Neural cell (in vitro differentiated cells): ENCODE results near the gene SETBP1.

Source experiments
- CTCF ChIP-seq: fragments of 450-650 bp; IDR thresholded peaks from 2 replicates; pipeline ENCODE4 v1.5.1; 2014; ENCODE audit warnings: antibody characterized with exemption, mild to moderate bottlenecking, moderate library complexity; ENCODE audit not compliant: poor library complexity, severe bottlenecking
- EP300 ChIP-seq: fragments of 450-650 bp; conservative IDR thresholded peaks from 2 replicates; pipeline ENCODE4 v1.6.1; 2014; ENCODE audit warnings: antibody characterized with exemption, mild to moderate bottlenecking, moderate library complexity; ENCODE audit not compliant: poor library complexity, severe bottlenecking
- EZH2 ChIP-seq: fragments of 200-600, 300-800 bp; shearing (Covaris generic), sonication (generic); IDR thresholded peaks from 2 replicates; pipeline ENCODE4 v1.6.1; 2014; ENCODE audit warnings: antibody characterized with exemption, low read length, borderline replicate concordance, mild to moderate bottlenecking; ENCODE audit not compliant: insufficient read depth, poor library complexity, severe bottlenecking
- POLR2AphosphoS5 ChIP-seq: IDR thresholded peaks from 2 replicates; pipeline ENCODE4 v1.6.1; 2012
- RAD21 ChIP-seq: fragments of 450-650 bp; conservative IDR thresholded peaks from 2 replicates; pipeline ENCODE4 v1.6.1; 2014; ENCODE audit warnings: antibody characterized with exemption, mild to moderate bottlenecking, moderate library complexity
- REST ChIP-seq: IDR thresholded peaks from 2 replicates; pipeline ENCODE4 v1.6.1; 2012; ENCODE audit warnings: borderline replicate concordance
- SMC3 ChIP-seq: fragments of 450-650 bp; conservative IDR thresholded peaks from 2 replicates; pipeline ENCODE4 v1.6.1; 2014; ENCODE audit warnings: antibody characterized with exemption, mild to moderate bottlenecking, moderate library complexity; ENCODE audit not compliant: poor library complexity
- TAF1 ChIP-seq: IDR thresholded peaks from 2 replicates; pipeline ENCODE4 v1.6.1; 2012; ENCODE audit warnings: low read depth

DNA sequence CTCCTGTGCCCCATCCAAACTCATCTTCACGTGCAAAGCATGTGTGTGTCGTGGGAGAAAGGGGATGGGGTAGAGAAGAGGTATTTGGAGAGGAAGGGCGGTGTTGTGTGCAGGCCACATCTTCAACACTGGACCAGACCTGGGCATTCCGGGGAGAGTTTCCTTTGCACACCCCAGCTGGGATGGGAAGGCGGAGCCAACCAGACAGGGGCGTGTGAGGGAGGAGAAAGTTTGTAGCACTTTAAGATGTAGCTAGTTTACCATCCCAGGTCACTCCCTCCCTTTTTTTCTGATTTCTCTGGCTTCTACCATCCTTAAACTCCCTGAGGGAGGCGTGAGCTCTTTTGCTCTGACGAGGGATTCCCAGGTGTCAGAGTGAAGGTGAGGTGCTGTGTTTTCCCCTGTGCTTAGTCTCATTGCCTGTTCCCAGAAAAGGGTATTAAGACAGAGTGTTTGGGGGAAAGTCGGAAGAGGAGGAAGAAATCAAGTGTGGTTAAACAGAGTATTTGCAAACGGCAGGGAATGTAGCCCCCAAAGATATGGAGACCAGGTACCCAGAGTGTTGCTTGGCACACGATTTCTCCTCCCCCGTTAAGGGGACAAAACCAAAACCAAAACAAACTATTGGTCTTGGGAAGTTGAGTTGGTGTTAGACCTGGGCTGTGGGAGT lies 1.6 kb downstream of the SETBP1 start:
- no peak for TF ChIP-seq REST
- TF ChIP-seq CTCF, result no peak
- TF ChIP-seq SMC3, result no peak
- TF ChIP-seq RAD21, result no peak
- no peak for TF ChIP-seq POLR2AphosphoS5
- TF ChIP-seq EZH2, result no peak
- TF ChIP-seq TAF1, result no peak
- no peak for TF ChIP-seq EP300
